ENCODE data around the gene SERPINA5. TPM values are rescaled to one million over a fixed set of nuclear protein-coding genes. Genes with fewer than 3 reads are reported as not detected.

The SERPINA5 gene
- total RNA-seq, 1 donor from 2014 or later = 0.24 TPM

Other genes starting within 250 kb of the SERPINA5 start
- gene SERPINA2, start 214.7 kb upstream of the SERPINA5 start, total RNA-seq (ENCODE audit: insufficient read depth, low replicate concordance) = not detected
- gene SERPINA1, start 192.8 kb upstream of the SERPINA5 start, total RNA-seq (ENCODE audit: insufficient read depth, low replicate concordance) = 15.6 TPM
- 1.7 TPM for gene SERPINA11, start 128.6 kb upstream of the SERPINA5 start, total RNA-seq (ENCODE audit: insufficient read depth, low replicate concordance)
- gene SERPINA9, start 105.2 kb upstream of the SERPINA5 start, total RNA-seq (ENCODE audit: insufficient read depth, low replicate concordance) = 1.4 TPM
- not detected for gene SERPINA12, start 72.0 kb upstream of the SERPINA5 start, total RNA-seq (ENCODE audit: insufficient read depth, low replicate concordance)
- gene SERPINA4, start 20.0 kb upstream of the SERPINA5 start, total RNA-seq (ENCODE audit: insufficient read depth, low replicate concordance) = not detected
- gene SERPINA3, start 31.0 kb downstream of the SERPINA5 start, total RNA-seq (ENCODE audit: insufficient read depth, low replicate concordance) = 13.2 TPM
- 0.96 TPM for gene GSC, start 188.7 kb downstream of the SERPINA5 start, total RNA-seq (ENCODE audit: insufficient read depth, low replicate concordance)